ENCODE results near the gene ATP2A3.

DNA sequence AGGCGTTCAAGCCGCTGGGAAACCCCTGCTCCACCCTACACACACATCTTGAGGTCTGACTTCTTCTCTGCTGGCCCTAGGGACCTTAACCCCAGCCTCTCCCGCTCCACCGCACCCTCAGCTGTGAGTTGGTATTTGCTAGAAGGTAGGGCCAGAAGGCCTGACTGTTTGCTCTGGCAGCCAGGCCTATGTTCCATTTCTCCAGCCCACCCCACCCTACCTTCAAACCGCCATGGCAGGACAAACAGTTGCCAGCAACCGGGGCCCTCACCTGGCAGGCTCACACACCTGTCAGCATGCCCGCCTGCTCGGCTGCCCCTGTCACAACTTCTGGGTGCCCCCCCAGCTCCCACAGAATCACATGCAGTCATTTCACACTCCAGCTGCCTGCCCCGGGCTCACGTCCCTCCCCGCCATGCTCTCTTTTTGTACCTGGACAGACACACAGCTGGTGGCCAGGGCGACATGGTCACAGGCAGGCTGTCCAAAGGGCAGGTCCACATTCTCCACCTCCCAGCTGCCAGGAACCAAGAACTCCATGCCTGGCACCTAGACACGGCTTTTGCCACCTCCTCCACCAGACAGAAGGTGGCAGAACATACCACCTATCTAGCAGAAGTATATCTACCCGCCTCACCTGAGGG is 2.6 kb upstream of the ATP2A3 start:
- TF ChIP-seq, protein P1, sequence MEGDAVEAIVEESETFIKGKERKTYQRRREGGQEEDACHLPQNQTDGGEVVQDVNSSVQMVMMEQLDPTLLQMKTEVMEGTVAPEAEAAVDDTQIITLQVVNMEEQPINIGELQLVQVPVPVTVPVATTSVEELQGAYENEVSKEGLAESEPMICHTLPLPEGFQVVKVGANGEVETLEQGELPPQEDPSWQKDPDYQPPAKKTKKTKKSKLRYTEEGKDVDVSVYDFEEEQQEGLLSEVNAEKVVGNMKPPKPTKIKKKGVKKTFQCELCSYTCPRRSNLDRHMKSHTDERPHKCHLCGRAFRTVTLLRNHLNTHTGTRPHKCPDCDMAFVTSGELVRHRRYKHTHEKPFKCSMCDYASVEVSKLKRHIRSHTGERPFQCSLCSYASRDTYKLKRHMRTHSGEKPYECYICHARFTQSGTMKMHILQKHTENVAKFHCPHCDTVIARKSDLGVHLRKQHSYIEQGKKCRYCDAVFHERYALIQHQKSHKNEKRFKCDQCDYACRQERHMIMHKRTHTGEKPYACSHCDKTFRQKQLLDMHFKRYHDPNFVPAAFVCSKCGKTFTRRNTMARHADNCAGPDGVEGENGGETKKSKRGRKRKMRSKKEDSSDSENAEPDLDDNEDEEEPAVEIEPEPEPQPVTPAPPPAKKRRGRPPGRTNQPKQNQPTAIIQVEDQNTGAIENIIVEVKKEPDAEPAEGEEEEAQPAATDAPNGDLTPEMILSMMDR (conservative IDR thresholded peaks at IDR 0.05; ENCODE audit: low read depth, low read length), result no peak
- TF ChIP-seq EZH2 (IDR thresholded peaks at IDR 0.05; ENCODE audit: low read length, unreplicated experiment), result no peak
- TF ChIP-seq EZH2phosphoT487 (IDR thresholded peaks at IDR 0.05; ENCODE audit: borderline replicate concordance, low read length), result no peak
